Measurements from ENCODE around the gene ARHGAP40. TPM values are rescaled to one million over a fixed set of nuclear protein-coding genes. Genes with fewer than 3 reads are reported as not detected.
A peak's percentile ranks its signal among the peaks of the same experiment; 100 is the strongest.

Gene ARHGAP40
- total and polyA plus RNA-seq, 9 of the 15 experiments (the other 6 are each of a cell fraction or from before 2014, with no cell fraction given) = not detected

- TF ChIP-seq DACH1 (IDR thresholded peaks at IDR 0.05; ENCODE audit: partially characterized antibody) = peak; percentile 93
- TF ChIP-seq ZNF347 (CRISPR knock-in tag; IDR thresholded peaks at IDR 0.05; ENCODE audit: low read depth) = no peak
- no peak for TF ChIP-seq ZNF444 (CRISPR knock-in tag; IDR thresholded peaks at IDR 0.05)
- TF ChIP-seq ZBTB17 (CRISPR knock-in tag; IDR thresholded peaks at IDR 0.05) = no peak
- TF ChIP-seq MTA1 (IDR thresholded peaks at IDR 0.05; ENCODE audit: borderline replicate concordance) = 0 out of 2 replicates have a peak, but pooled peaks have one; percentile 27
- no peak for TF ChIP-seq ZNF280B (CRISPR knock-in tag; IDR thresholded peaks at IDR 0.05)
- no peak for TF ChIP-seq ZNF507 (tag; conservative IDR thresholded peaks at IDR 0.05)
- no peak for TF ChIP-seq ZFP30 (CRISPR knock-in tag; IDR thresholded peaks at IDR 0.05; ENCODE audit: borderline replicate concordance)
- peak; percentile 69; the same call in 1 of the 2 replicates for TF ChIP-seq ZBTB2 (IDR thresholded peaks at IDR 0.05)
- Histone ChIP-seq H3K79me2 (ENCODE audit: control insufficient read depth, insufficient read depth, low read length) (no peaks in the 10 kb centered on the region), H3K27me3 (ENCODE audit: control insufficient read depth in 2 of 2, insufficient read depth in 2 of 2, low read length in 2 of 2) (peaks cover 32 to 39% of the 10 kb centered on the region in 2 experiments), H2AFZ (ENCODE audit: low read depth, low read length) (no peak overlapping the region), H3K36me3 (ENCODE audit: control insufficient read depth, insufficient read depth, low read length) (no peaks in the 10 kb centered on the region), H3K9me3 (replicated peaks; ENCODE audit: control insufficient read depth, insufficient read depth, low read depth, low read length) (no peaks in the 10 kb centered on the region), H3K9ac (ENCODE audit: insufficient read depth in 1 of 2, low read depth in 2 of 2, low read length in 2 of 2) (no peak overlapping the region), H3K4me3 (no peak overlapping the region), H3K27ac (ENCODE audit: extremely low read depth, low read depth, low read length) (no peak overlapping the region), H3K4me1 (replicated peaks in 1 of 2; ENCODE audit: control insufficient read depth in 2 of 2, insufficient read depth in 2 of 2, low read length in 2 of 2) (peaks cover 3 to 12% of the 10 kb centered on the region in 2 experiments; a peak in 4 of 5 replicates), H4K20me1 (replicated peaks; ENCODE audit: control insufficient read depth, insufficient read depth, low read length) (no peaks in the 10 kb centered on the region; the same call in 1 of the 2 replicates), H3K4me2 (ENCODE audit: insufficient read depth, low read length) (no peak overlapping the region), H3K9me1 (ENCODE audit: control insufficient read depth, insufficient read depth, low read length) (no peaks in the 10 kb centered on the region)
- ChIA-PET CTCF (ENCODE audit: low intra/inter-chr PET ratio) (interaction anchor here (0.6 kb wide), 1 partner anchor 148 kb away, joined by 3 read pairs; no protein-coding TSS in a partner anchor), POLR2A (no interaction called here)
- WGBS (ENCODE audit: insufficient coverage, low coverage, missing lambda C conversion rate) = 8% methylated on average over 3 of the region's 3 CpGs
- DNase-seq (ENCODE audit: extremely low read depth in 1 of 4, low spot score in 3 of 4) (no peak), FAIRE-seq (no peak), ATAC-seq (no peak)
- no TSS peak for BruUV-seq (replicated peaks)
- intact Hi-C loops (cut with micrococcal nuclease) (no loop called here), in situ Hi-C loops (cut with MboI) (no loop called here)
Measured at GRCh38 chr20:38603286-38603685, 1.7 kb downstream of the ARHGAP40 start.

Data from K562 (cell line).